GM21737 (cell line): ENCODE measurements around the gene TSPAN18.

Source experiments
- ATAC-seq: cut with Tn5 transposase; IDR thresholded peaks from one replicate; pipeline ENCODE4 v1.9.1; 2021; ENCODE audit warnings: mild to moderate bottlenecking, moderate library complexity; ENCODE audit not compliant: unreplicated experiment

TSPAN18 gene

GRCh38 chr11:44791316-44791925, 64.7 kb downstream of the TSPAN18 start:
- ATAC-seq, result no peak

GRCh38 chr11:44792171-44792570, 65.4 kb downstream of the TSPAN18 start:
- ATAC-seq, result no peak

- no peak for ATAC-seq
Measured at GRCh38 chr11:44793350-44794090, 66.8 kb downstream of the TSPAN18 start.

GRCh38 chr11:44795803-44796535, 69.2 kb downstream of the TSPAN18 start:
- ATAC-seq, result no peak

GRCh38 chr11:44797051-44797450, 70.3 kb downstream of the TSPAN18 start:
- ATAC-seq, result no peak

- ATAC-seq, result no peak
Measured at GRCh38 chr11:44797886-44798606, 71.3 kb downstream of the TSPAN18 start.

- no peak for ATAC-seq
Measured at GRCh38 chr11:44798607-44798972, 71.8 kb downstream of the TSPAN18 start.

- no peak for ATAC-seq
Measured at GRCh38 chr11:44799012-44799411, 72.2 kb downstream of the TSPAN18 start.

- no peak for ATAC-seq
Measured at GRCh38 chr11:44802347-44802746, 75.6 kb downstream of the TSPAN18 start.

GRCh38 chr11:44803009-44803408, 76.2 kb downstream of the TSPAN18 start:
- ATAC-seq, result no peak

- ATAC-seq, result no peak
Measured at GRCh38 chr11:44804449-44805437, 78.0 kb downstream of the TSPAN18 start.

GRCh38 chr11:44805596-44805995, 78.8 kb downstream of the TSPAN18 start:
- ATAC-seq, result no peak

GRCh38 chr11:44808053-44808753, 81.4 kb downstream of the TSPAN18 start:
- no peak for ATAC-seq

GRCh38 chr11:44809283-44809682, 82.5 kb downstream of the TSPAN18 start:
- no peak for ATAC-seq

- no peak for ATAC-seq
Measured at GRCh38 chr11:44811841-44812448, 85.2 kb downstream of the TSPAN18 start.

- ATAC-seq, result no peak
Measured at GRCh38 chr11:44812971-44813370, 86.2 kb downstream of the TSPAN18 start.

GRCh38 chr11:44813401-44813800, 86.6 kb downstream of the TSPAN18 start:
- ATAC-seq, result no peak

GRCh38 chr11:44814881-44815592, 88.3 kb downstream of the TSPAN18 start:
- no peak for ATAC-seq
